ENCODE data around the gene EIF6. TPM values are rescaled to one million over a fixed set of nuclear protein-coding genes. Genes with fewer than 3 reads are reported as not detected.

EIF6 gene
- total RNA-seq, 1 experiment from 2014 or later: 180 TPM

GRCh38 chr20:35277127-35277526, 7.4 kb downstream of the EIF6 start:
- ChIA-PET POLR2A (ENCODE audit: low non-redundant PET) (no interaction called here), CTCF (no interaction called here)
- Histone ChIP-seq H3K27ac (ENCODE audit: low read depth, low read length, poor library complexity, severe bottlenecking) (peak overlapping the region; percentile 87), H3K9me3 (ENCODE audit: low read depth, low read length, poor library complexity, severe bottlenecking) (no peaks in the 10 kb centered on the region), H3K27me3 (replicated peaks; ENCODE audit: insufficient read depth, low read depth, low read length, poor library complexity) (no peaks in the 10 kb centered on the region), H3K4me3 (ENCODE audit: low read depth, low read length, poor library complexity, severe bottlenecking) (peak overlapping the region; percentile 75), H3K36me3 (ENCODE audit: insufficient read depth, low read length, poor library complexity, severe bottlenecking) (peaks cover 27% of the 10 kb centered on the region), H3K4me1 (ENCODE audit: insufficient read depth, low read length, poor library complexity, severe bottlenecking) (peaks cover 6% of the 10 kb centered on the region)
- DNase-seq (ENCODE audit: low spot score): no peak
- no TSS peak for BruUV-seq (replicated peaks)
- TF ChIP-seq EZH2 (IDR thresholded peaks at IDR 0.05; ENCODE audit: borderline replicate concordance, low read depth, low read length, poor library complexity, severe bottlenecking): no peak
- TF ChIP-seq, protein P1, sequence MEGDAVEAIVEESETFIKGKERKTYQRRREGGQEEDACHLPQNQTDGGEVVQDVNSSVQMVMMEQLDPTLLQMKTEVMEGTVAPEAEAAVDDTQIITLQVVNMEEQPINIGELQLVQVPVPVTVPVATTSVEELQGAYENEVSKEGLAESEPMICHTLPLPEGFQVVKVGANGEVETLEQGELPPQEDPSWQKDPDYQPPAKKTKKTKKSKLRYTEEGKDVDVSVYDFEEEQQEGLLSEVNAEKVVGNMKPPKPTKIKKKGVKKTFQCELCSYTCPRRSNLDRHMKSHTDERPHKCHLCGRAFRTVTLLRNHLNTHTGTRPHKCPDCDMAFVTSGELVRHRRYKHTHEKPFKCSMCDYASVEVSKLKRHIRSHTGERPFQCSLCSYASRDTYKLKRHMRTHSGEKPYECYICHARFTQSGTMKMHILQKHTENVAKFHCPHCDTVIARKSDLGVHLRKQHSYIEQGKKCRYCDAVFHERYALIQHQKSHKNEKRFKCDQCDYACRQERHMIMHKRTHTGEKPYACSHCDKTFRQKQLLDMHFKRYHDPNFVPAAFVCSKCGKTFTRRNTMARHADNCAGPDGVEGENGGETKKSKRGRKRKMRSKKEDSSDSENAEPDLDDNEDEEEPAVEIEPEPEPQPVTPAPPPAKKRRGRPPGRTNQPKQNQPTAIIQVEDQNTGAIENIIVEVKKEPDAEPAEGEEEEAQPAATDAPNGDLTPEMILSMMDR (conservative IDR thresholded peaks at IDR 0.05; ENCODE audit: low read depth, low read length): no peak
- intact Hi-C loops (cut with micrococcal nuclease; ENCODE audit: unreplicated experiment): no loop called here

DNA sequence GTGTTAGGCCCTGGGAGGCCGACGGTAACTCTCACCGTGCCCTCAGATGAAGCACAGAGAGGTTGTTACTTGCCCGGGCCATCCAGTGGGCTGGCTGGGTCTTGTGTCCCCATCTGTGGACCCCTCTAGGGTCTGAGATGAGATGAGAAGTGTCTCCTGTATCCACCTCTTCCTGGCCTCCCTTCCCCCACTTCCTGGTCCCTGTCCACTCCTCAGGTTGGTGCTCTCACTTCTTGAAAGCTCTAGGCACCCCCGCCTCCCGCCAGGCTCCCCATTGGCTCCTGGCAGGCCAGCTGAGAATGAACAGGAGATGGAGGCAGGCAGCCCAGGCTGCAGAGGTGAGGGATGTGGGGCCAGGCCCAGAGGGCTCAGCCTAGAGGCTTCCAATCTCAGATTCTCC, 8.2 kb downstream of the EIF6 start:
- DNase-seq (ENCODE audit: low spot score): no peak
- TSS peak; percentile 12 for BruUV-seq (replicated peaks)
- no peaks in the 10 kb centered on the region for H3K27me3 ChIP-seq (replicated peaks; ENCODE audit: insufficient read depth, low read depth, low read length, poor library complexity)
- H3K9me3 ChIP-seq (ENCODE audit: low read depth, low read length, poor library complexity, severe bottlenecking): no peaks in the 10 kb centered on the region
- TF ChIP-seq, protein P1 (conservative IDR thresholded peaks at IDR 0.05; ENCODE audit: low read depth, low read length): no peak
- TF ChIP-seq EZH2 (IDR thresholded peaks at IDR 0.05; ENCODE audit: borderline replicate concordance, low read depth, low read length, poor library complexity, severe bottlenecking): no peak
- H3K27ac ChIP-seq (ENCODE audit: low read depth, low read length, poor library complexity, severe bottlenecking): peak overlapping the region; percentile 87
- peaks cover 27% of the 10 kb centered on the region for H3K36me3 ChIP-seq (ENCODE audit: insufficient read depth, low read length, poor library complexity, severe bottlenecking)
- peaks cover 6% of the 10 kb centered on the region for H3K4me1 ChIP-seq (ENCODE audit: insufficient read depth, low read length, poor library complexity, severe bottlenecking)
- ChIA-PET POLR2A (ENCODE audit: low non-redundant PET) (no interaction called here), CTCF (interaction anchor here (0.6 kb wide), 1 partner anchor 60 kb away, joined by 3 read pairs; no protein-coding TSS in a partner anchor)
- intact Hi-C loops (cut with micrococcal nuclease; ENCODE audit: unreplicated experiment): no loop called here
- peak overlapping the region; percentile 75 for H3K4me3 ChIP-seq (ENCODE audit: low read depth, low read length, poor library complexity, severe bottlenecking)

- Histone ChIP-seq H3K4me3 (ENCODE audit: low read depth, low read length, poor library complexity, severe bottlenecking) (no peak overlapping the region), H3K9me3 (ENCODE audit: low read depth, low read length, poor library complexity, severe bottlenecking) (no peaks in the 10 kb centered on the region), H3K27ac (ENCODE audit: low read depth, low read length, poor library complexity, severe bottlenecking) (no peak overlapping the region), H3K27me3 (replicated peaks; ENCODE audit: insufficient read depth, low read depth, low read length, poor library complexity) (no peaks in the 10 kb centered on the region), H3K4me1 (ENCODE audit: insufficient read depth, low read length, poor library complexity, severe bottlenecking) (peaks cover 6% of the 10 kb centered on the region), H3K36me3 (ENCODE audit: insufficient read depth, low read length, poor library complexity, severe bottlenecking) (peaks cover 25% of the 10 kb centered on the region)
- intact Hi-C loops (cut with micrococcal nuclease; ENCODE audit: unreplicated experiment): no loop called here
- POLR2A ChIA-PET (ENCODE audit: low non-redundant PET): no interaction called here
- TF ChIP-seq EZH2 (IDR thresholded peaks at IDR 0.05; ENCODE audit: borderline replicate concordance, low read depth, low read length, poor library complexity, severe bottlenecking): no peak
- TF ChIP-seq, protein P1 (conservative IDR thresholded peaks at IDR 0.05; ENCODE audit: low read depth, low read length): no peak
- CTCF ChIA-PET: interaction anchor here (0.6 kb wide), 1 partner anchor 59 kb away, joined by 3 read pairs; no protein-coding TSS in a partner anchor
- BruUV-seq (replicated peaks): no TSS peak
- DNase-seq (ENCODE audit: low spot score): no peak
Measured at GRCh38 chr20:35275741-35276251, 8.8 kb downstream of the EIF6 start.
